GM12878 (cell line): Measurements from ENCODE around the gene ARAP2. TPM values are rescaled to one million over a fixed set of nuclear protein-coding genes. Genes with fewer than 3 reads are reported as not detected.

Source experiments
- ATAC-seq: fragments of 200-7000 bp; cut with Tn5 transposase; 3 replicates; pipeline ENCODE4 v1.9.1; 2020; ENCODE audit warnings: mild to moderate bottlenecking, moderate library complexity
- BruUV-seq: library from RNA; stranded (reverse); fragments of 400-500 nt; replicated peaks from 2 replicates; lab custom pipeline; 2021; lab: Mats Ljungman, UMichigan
- CTCF ChIA-PET: fragments of 300-600 bp; sonication (Branson Sonifier 250); formaldehyde crosslinking; extraction: SDS; loops from one replicate; lab custom pipeline; 2021; ENCODE audit warnings: inconsistent platforms; lab: Yijun Ruan, JAX
- POLR2A ChIA-PET: fragments of 350-600 bp; formaldehyde crosslinking; extraction: SDS; loops from one replicate; lab custom pipeline; 2021; ENCODE audit warnings: inconsistent platforms; lab: Charles Lee
- RAD21 ChIA-PET: fragments of 300-600 bp; sonication (Branson Sonifier 250); formaldehyde crosslinking; loops from one replicate; lab custom pipeline; 2023; ENCODE audit warnings: antibody characterized with exemption; ENCODE audit not compliant: unreplicated experiment; lab: Charles Lee
- SMC1A ChIA-PET: fragments of 300-600 bp; sonication (Branson Sonifier 250); formaldehyde crosslinking; loops from one replicate; lab custom pipeline; 2023; ENCODE audit not compliant: unreplicated experiment, uncharacterized antibody; lab: Charles Lee
- DNase-seq: peaks from one replicate; pipeline ENCODE4 v3.0.0-alpha.2; 2011; ENCODE audit warnings: low read depth, low spot score
- FAIRE-seq: peaks from 3 replicates; lab custom pipeline; 2011; peaks lifted over from hg19 to GRCh38; lab: Jason Lieb, UNC
- H2AFZ ChIP-seq: 2 replicates; pipeline ENCODE4 v1.6.0; 2011; ENCODE audit warnings: low read depth, low read length, control low read depth; ENCODE audit not compliant: control insufficient read depth
- H3K27ac ChIP-seq: 2 replicates; pipeline ENCODE4 v1.5.1; 2011; ENCODE audit warnings: control low read depth; ENCODE audit not compliant: control insufficient read depth, insufficient read depth
- H3K27me3 ChIP-seq, 2 experiments: replicated peaks in 1 of 2; 2 replicates each; pipeline versions ENCODE4 v1.6.0 to v1.6.1; 2011; ENCODE audit warnings: low read length in 1 of 2; ENCODE audit not compliant: control insufficient read depth in 2 of 2, insufficient read depth in 2 of 2
- H3K36me3 ChIP-seq, 2 experiments: 2 replicates each; pipeline ENCODE4 v1.5.1; 2011; ENCODE audit warnings: low read length in 1 of 2; ENCODE audit not compliant: control insufficient read depth in 2 of 2, insufficient read depth in 2 of 2
- H3K4me1 ChIP-seq: 2 replicates; pipeline ENCODE4 v1.6.1; 2011; ENCODE audit warnings: mild to moderate bottlenecking, low read length, moderate library complexity, mixed read lengths; ENCODE audit not compliant: control insufficient read depth, insufficient read depth
- H3K4me2 ChIP-seq: 2 replicates; pipeline ENCODE4 v1.6.0; 2011; ENCODE audit warnings: control low read depth; ENCODE audit not compliant: control insufficient read depth, insufficient read depth
- H3K4me3 ChIP-seq: fragments of 200-600 bp; sonication (generic); 2 replicates; pipeline ENCODE4 v1.5.1; 2016
- H3K79me2 ChIP-seq: 2 replicates; pipeline ENCODE4 v1.6.0; 2011; ENCODE audit warnings: low read length; ENCODE audit not compliant: control insufficient read depth, insufficient read depth
- H3K9ac ChIP-seq: 2 replicates; pipeline ENCODE4 v1.8.0; 2011; ENCODE audit warnings: low read length, control low read depth, mixed read lengths; ENCODE audit not compliant: control insufficient read depth, insufficient read depth
- H3K9me3 ChIP-seq: replicated peaks from 3 replicates; pipeline ENCODE4 v1.5.1; 2011; ENCODE audit warnings: mild to moderate bottlenecking, low read length; ENCODE audit not compliant: control insufficient read depth, insufficient read depth
- H4K20me1 ChIP-seq: 2 replicates; pipeline ENCODE4 v1.6.0; 2011; ENCODE audit not compliant: control insufficient read depth, insufficient read depth
- E2F8 ChIP-seq: fragments of 450-650 bp; IDR thresholded peaks from 2 replicates; pipeline ENCODE4 v1.6.1; 2018; ENCODE audit warnings: mild to moderate bottlenecking, low read depth, moderate library complexity; ENCODE audit not compliant: partially characterized antibody
- IRF4 ChIP-seq: IDR thresholded peaks from 2 replicates; pipeline ENCODE4 v1.6.1; 2011; ENCODE audit warnings: low read depth, low read length
- PRDM15 ChIP-seq: fragments of 450-650 bp; formaldehyde crosslinking; IDR thresholded peaks from 2 replicates; pipeline ENCODE4 v1.4.0; 2020; ENCODE audit warnings: mild to moderate bottlenecking, moderate library complexity
- SMAD1 ChIP-seq: fragments of 450-650 bp; IDR thresholded peaks from 2 replicates; pipeline ENCODE4 v1.6.1; 2018; ENCODE audit warnings: mild to moderate bottlenecking, low read depth; ENCODE audit not compliant: partially characterized antibody
- WGBS: methylation state at CpG from one replicate; pipeline ENCODE4 v1.1.6; 2016; ENCODE audit warnings: low lambda C conversion rate; ENCODE audit not compliant: insufficient replicate concordance, insufficient coverage; ENCODE audit errors: missing lambda C conversion rate; 5-methylcytosine and 5-hydroxymethylcytosine counted together
- in situ Hi-C: fragments of 300-500 bp; cut with MboI; formaldehyde crosslinking; loops from 9 replicates; pipeline ENCODE4 v1.14.3; 2018; ENCODE audit warnings: mixed read lengths
- intact Hi-C: fragments of 100-400 bp; cut with micrococcal nuclease; formaldehyde crosslinking; loops from one replicate; pipeline ENCODE4 v1.14.2; 2022; ENCODE audit not compliant: unreplicated experiment
- polyA plus RNA-seq, 11 experiments: library from polyadenylated mRNA; depleted of rRNA in 4 of 11; unstranded in 6 of 11; stranded (reverse) in 5 of 11; fragments of >200 nt; fragmentation: Nextera tagmentation in 4 of 11; fragmentation: Illumina TruSeq in 1 of 11; extraction: Ambion mirVana in 4 of 11; extraction: Trizol in 1 of 11; gene quantifications; 1 replicate in 1 of 11; 2 replicates in 10 of 11; pipeline versions ENCODE4 v1.2.1 to v1.2.3, GENCODE V29; 2011 to 2016; ENCODE audit warnings: inconsistent platforms in 2 of 11, missing spikeins in 2 of 11, low read depth in 1 of 11
- total RNA-seq, 4 experiments: library from RNA; depleted of rRNA in 3 of 4; stranded (reverse); fragments of >200 nt in 3 of 4; fragmentation: Illumina TruSeq in 1 of 4; extraction: Trizol in 1 of 4; gene quantifications; 2 replicates each; pipeline versions ENCODE4 v1.2.1 to v1.2.3, GENCODE V29; 2013 to 2021

The ARAP2 gene
- total and polyA plus RNA-seq, 10 of the 15 experiments (the other 5 are each of a cell fraction or from before 2014, with no cell fraction given) = 5.4 to 36.1 (median 12.2) TPM

GRCh38 chr4:36267486-36268268 lies 23.4 kb upstream of the ARAP2 start:
- FAIRE-seq = no peak
- no peak overlapping the region for H3K4me2 ChIP-seq
- BruUV-seq = no TSS peak

More at GRCh38 chr4:36267486-36268268, 23.4 kb upstream of the ARAP2 start:
- Histone ChIP-seq H3K79me2 (no peaks in the 10 kb centered on the region), H4K20me1 (no peaks in the 10 kb centered on the region), H2AFZ (no peak overlapping the region), H3K36me3 (no peaks in the 10 kb centered on the region), H3K4me1 (no peaks in the 10 kb centered on the region), H3K4me3 (no peak overlapping the region)
- WGBS = 94% methylated on average over 2 of the region's 2 CpGs
- ATAC-seq (no peak), DNase-seq (no peak)
- ChIA-PET SMC1A (interaction anchor here (0.6 to 4.5 kb wide), 16 partner anchors 9 to 150 kb away, joined by 3 to 38 read pairs (median 4); partner anchors contain the start of gene DTHD1), CTCF (interaction anchor here (0.8 to 2.8 kb wide), 8 partner anchors 9 to 133 kb away, joined by 3 to 6 read pairs (median 4); partner anchors contain the start of gene DTHD1)
- TF ChIP-seq SMAD1 (no peak), E2F8 (no peak), IRF4 (no peak), PRDM15 (no peak)
- TF ChIP-seq, all 136 proteins: peak for 0
- H3K27ac ChIP-seq = no peak overlapping the region
- intact Hi-C loops = no loop called here
- in situ Hi-C loops = no loop called here
- no peaks in the 10 kb centered on the region for H3K9me3 ChIP-seq
- ChIA-PET POLR2A (interaction anchor here (1.1 kb wide), 1 partner anchor 10 kb away, joined by 5 read pairs; no protein-coding TSS in a partner anchor), RAD21 (interaction anchor here (0.8 to 2.3 kb wide), 8 partner anchors 9 to 132 kb away, joined by 3 to 9 read pairs (median 4); partner anchors contain the start of gene ARAP2)
- H3K9ac ChIP-seq = no peak overlapping the region
- no peaks in the 10 kb centered on the region for H3K27me3 ChIP-seq
